NB4 (cell line): ENCODE data around the gene PSMD4.

Source experiments
- DNase-seq: peaks from one replicate; pipeline ENCODE4 v3.0.0; 2010; ENCODE audit warnings: low read depth
- H3K4me3 ChIP-seq: one replicate; pipeline ENCODE4 v1.5.1; 2011; ENCODE audit warnings: mild to moderate bottlenecking, low read depth, low read length, moderate library complexity
- CTCF ChIP-seq: IDR thresholded peaks from one replicate; pipeline ENCODE4 v1.5.1; 2012; ENCODE audit warnings: low read depth, low read length
- MYC ChIP-seq: IDR thresholded peaks from 2 replicates; pipeline ENCODE4 v1.6.1; 2011; ENCODE audit warnings: low read depth, low read length
- POLR2A ChIP-seq: IDR thresholded peaks from 2 replicates; pipeline ENCODE4 v1.6.1; 2011; ENCODE audit warnings: mild to moderate bottlenecking; ENCODE audit not compliant: insufficient read length; ENCODE audit errors: extremely low read depth
- TF ChIP-seq, protein P1 (sequence below): IDR thresholded peaks from 2 replicates; pipeline ENCODE4 v1.6.1; 2011; ENCODE audit warnings: low read depth, low read length

Gene PSMD4

GRCh38 chr1:151289991-151290708 is 35.6 kb downstream of the PSMD4 start:
- no peak overlapping the region for H3K4me3 ChIP-seq
- no peak for DNase-seq
- TF ChIP-seq CTCF (no peak), POLR2A (no peak), MYC (no peak)
- TF ChIP-seq, protein P1, sequence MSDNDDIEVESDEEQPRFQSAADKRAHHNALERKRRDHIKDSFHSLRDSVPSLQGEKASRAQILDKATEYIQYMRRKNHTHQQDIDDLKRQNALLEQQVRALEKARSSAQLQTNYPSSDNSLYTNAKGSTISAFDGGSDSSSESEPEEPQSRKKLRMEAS: no peak

DNA sequence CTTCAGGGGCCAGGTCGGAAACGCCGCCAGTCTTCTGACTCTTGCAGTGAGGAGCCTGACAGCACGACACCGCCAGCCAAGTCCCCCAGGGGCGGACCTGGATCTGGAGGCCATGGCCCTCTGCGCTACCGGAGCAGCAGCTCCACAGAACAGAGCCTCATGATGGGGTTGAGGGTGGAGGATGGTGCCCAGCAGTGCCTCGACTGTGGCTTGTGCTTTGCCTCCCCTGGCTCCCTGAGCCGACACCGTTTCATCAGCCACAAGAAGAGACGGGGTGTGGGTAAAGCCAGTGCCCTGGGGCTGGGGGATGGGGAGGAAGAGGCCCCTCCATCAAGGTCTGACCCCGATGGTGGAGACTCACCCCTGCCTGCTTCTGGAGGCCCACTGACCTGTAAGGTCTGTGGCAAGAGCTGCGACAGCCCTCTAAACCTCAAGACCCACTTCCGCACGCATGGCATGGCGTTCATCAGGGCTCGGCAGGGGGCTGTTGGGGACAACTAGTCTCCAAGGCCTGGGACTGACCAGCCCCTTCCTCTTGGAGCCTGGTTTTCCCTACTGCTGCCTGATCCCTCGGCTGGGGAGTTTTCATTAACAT is 36.3 kb downstream of the PSMD4 start:
- no peak overlapping the region for H3K4me3 ChIP-seq
- peak; percentile 61 for DNase-seq
- TF ChIP-seq POLR2A (no peak), MYC (peak; percentile 83), CTCF (no peak)
- TF ChIP-seq, protein P1: peak; percentile 64

DNA sequence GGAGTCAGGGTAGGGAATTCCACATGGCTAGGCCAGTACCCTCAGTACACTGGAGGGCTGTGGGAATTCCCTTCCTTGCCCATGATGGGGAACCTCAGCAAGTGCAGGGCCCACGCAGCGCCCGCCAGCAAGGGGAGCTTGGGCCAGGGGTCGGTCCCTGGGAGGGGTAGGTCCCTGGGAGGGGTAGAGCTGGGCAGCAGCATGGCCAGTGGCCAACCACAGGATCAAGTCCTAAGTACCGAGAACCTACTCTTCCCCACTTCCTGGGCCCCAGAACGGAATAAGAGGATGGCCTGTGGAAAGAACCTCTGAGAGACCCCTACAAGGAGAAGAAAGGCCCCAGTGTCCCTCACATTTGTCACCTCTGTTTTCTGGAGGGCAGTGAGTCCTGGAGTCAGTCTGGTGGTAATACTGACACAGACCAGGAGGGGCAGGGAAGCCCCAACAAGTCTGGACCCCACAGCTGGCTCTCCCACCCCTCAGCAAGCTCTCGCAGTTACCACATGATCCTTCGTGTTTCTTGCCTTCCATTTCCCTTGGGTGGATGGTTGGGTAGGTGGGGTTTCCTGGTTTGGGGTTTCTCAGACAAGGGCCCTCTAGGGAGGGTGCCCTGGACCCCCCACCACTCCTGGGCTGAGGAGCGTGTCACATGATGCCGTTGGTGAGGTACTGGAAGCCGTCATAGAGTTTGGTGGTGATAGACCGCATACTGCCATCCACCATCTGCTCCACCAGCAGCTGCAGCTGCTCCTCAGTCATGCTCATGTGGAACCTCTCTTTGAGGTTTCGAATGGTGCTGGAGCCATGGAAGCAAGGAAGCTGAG is 37.9 kb downstream of the PSMD4 start:
- no peak overlapping the region for H3K4me3 ChIP-seq
- no peak for DNase-seq
- TF ChIP-seq CTCF (no peak), POLR2A (no peak), MYC (no peak)
- TF ChIP-seq, protein P1: no peak

GRCh38 chr1:151293093-151293492 is 38.6 kb downstream of the PSMD4 start:
- no peak overlapping the region for H3K4me3 ChIP-seq
- no peak for DNase-seq
- TF ChIP-seq, protein P1: no peak
- TF ChIP-seq CTCF: no peak
- TF ChIP-seq POLR2A: no peak
- no peak for TF ChIP-seq MYC

DNA sequence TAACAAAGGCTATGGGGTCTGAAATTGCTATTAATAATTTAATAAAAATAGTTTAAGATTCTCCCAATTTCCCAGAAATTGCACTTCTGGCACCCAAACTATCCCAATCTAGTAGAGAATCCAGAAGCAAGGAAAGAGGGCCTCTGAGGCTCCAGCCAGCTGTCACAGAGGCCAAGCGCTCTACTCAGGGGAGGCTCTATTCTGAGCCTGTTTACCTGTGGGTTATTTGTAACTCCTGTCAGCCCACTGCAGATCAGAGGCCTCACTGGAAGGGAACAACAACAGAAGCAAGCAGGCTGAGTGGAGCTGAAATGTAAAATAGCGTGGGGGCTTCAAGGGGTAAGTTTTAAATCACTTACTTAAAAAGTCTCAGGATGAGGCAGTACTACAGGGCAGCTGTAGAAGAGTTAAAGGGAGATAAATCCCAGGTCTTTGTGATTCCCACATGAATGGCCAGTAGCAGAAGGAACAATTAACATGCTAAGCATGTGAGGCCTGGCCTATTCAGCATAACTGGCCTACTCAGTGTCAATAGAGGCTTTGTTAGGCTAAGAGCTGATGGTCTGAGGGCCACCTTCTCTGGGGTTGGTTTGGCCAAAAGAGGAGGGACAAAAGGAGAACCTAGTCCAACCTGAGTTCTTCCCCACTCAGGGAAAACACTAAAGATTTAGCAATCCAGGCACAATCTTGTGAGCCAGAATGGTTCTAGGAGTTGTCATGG is 40.4 kb downstream of the PSMD4 start:
- DNase-seq: no peak
- TF ChIP-seq POLR2A: no peak
- TF ChIP-seq, protein P1: no peak
- no peak for TF ChIP-seq CTCF
- no peak for TF ChIP-seq MYC
- H3K4me3 ChIP-seq: no peak overlapping the region
